CD4-positive, alpha-beta T cell treated with Interleukin-17A for 4 hours (primary cell): ENCODE measurements around the gene EML3.
"Not testable (repeated sequence)": the region's sequence is repeated elsewhere in the genome, so short reads cannot be mapped to it uniquely, and the experiment has no call there.

Experiments used
- DNase-seq: peaks from one replicate; pipeline ENCODE4 v3.0.0-alpha.2; 2020; ENCODE audit warnings: mixed read lengths

Gene EML3

DNA sequence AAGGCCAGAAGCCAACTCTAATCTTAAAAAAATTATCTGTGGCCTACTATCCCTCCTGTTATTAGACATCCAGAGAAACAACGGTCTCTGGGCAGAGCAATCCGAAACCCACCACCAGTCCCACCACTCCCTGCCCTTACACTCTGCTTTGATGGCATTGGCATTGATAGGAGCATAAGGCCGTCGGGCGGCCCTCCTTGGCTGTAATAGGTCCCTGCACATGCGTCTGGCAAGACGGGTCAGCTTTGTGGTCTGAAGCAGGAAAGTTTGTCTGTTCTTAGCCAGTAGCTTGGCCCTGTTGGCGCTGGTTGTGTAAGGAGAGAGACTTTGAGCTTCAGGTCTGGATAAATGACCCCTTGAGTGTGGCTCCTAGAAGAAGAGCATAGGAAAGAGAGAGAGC is 17.5 kb downstream of the EML3 start:
- DNase-seq = no peak

DNA sequence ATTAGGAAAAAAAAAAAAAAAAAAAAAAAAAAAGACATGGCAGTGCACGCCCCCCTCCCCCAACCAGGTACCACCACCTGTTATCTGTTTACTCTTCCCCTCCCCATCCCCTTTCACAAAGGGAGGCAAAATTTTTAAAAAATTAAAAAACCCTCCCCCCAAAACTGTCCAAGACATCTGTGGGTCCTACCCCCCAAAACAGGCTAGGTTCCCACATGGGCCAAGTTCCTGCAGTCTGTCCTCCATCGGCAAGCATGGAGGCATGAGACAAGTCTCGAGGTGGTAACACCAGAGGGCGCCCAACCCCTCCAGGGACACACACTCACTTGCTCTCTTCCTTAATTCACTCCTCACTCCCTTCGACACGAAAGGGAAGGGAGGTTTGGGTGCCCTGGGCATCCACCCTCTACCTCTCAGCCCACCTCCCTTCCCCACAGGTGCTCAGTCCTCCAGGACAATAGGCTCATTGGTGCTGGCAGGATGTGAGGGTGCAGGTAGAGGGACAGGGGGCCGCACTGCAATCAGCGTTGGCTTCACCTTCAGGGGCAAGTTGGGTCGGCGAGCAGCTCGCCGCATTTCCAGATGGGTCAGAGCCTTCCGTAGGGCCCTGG is 19.0 kb downstream of the EML3 start:
- DNase-seq = peak; percentile 87

DNA sequence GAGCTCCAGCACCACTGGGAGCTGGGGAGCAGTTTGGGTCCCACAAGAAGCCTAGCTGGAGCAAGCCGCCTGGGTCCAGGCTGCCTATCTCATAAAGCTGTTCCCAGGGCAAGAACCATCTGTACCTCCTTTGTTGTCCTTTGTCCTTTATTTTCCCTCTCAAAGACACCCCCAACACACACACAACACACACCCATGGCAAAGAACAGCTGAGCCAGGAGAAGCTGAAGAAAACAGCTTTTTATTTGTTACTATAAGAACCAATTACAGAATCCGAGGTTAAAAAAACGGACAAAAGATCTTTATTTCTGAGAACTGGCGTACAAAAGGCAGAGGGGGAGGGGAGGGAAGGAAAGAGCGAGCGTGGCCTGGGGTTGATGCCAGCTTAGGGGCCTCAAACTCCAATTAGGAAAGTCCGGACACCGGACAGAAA is 19.6 kb downstream of the EML3 start:
- no peak for DNase-seq

DNA sequence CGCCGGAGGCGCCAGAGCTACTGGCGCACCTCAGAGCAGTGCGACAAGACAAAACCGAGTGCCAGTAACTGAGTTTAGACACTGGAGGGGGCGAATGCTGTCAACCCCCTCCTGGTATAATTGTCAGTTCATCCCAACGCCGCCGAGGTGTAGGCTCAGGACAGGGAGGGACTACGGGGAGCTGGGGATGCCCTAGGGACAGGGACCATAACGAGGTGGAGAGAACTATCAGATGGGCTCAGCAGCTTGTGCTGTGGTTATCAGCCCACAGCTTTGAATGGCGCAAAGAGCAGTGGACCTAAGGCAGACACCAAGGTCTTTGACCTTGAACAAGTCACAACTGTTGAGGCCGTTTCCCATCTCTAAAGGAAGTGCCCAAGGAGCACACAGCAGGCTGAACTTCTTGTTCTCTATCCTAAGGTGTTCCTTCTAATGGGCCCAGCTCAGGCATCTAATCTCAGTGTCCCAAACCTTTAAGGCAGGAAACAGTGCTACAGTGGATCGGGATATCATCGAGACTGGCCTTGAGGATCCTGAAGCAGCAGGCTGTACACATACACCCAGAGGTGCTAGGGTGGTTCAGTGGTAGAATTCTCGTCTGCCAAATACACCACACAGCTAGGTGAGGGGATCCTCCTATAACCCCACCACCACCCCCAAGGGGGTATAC is 20.3 kb downstream of the EML3 start:
- no peak for DNase-seq

DNA sequence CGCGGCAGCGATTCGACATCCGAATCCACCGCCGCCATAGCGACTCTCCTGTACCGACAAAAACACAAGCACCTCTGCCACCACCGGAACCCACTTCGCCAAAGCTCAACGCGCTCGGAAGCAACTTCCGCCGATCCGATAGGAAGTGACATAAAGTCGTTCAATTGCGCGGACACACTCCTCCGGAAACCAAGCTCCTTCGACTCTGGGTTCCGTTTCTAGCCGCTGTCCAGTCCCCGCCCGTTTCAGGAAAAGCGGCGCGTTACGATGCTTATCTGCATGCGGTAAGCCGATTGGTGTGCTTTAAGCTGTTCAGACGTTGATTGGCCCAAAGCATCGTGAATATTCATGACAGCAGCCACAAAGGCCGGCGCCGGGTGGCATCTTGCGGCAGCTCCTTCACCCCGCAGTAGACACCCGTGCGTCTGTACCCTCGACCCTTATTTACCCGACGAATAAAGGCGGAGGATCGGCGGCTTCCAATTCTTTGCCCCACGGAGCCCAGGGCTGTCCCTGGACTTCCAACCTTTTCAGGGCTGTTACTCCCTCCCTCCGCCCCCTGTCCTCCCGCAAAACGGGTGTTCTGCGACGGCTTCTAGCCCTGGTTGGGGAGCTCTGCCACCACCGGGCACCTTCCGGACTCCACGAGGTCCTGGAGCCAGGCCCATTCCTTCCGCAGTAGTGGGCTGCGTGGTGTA is 21.0 kb downstream of the EML3 start, which contains the start of gene TUT1:
Gene TUT1 (minus strand): TSS at position 76 of the 698 bp plus-strand sequence. CDS start 38 bp downstream, at position 38.
- DNase-seq = peak; percentile 95

DNA sequence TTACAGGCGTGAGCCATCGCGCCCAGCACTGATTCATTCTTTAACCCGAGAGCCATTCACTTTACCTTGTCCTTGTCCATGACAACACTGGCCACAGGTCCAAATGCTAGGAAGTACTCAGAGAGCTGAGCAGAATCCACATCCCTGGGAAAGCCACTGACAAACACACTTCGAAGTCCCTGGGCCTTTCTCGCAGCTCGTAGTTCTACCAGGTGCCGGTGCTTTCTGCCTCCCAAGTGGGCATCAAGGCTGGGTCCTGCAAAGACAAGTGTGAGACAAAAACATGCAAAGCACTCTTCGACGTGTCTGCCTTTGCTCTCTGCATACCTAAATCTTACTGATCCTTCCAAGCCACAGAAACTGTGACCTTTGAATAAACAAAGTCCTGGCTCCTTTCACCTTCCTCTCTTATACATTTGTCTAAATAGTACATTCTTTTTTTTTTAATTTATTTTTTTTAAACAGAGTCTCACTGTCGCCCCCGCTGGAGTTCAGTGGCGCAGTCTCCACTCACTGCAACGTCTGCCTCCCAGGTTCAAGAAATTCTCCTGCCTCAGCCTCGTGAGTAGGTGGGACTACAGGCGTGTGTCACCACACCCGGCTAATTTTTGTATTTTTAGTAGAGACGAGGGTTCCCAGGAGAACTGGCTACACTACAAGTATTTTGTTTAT is 23.5 kb downstream of the EML3 start:
- DNase-seq = no peak

DNA sequence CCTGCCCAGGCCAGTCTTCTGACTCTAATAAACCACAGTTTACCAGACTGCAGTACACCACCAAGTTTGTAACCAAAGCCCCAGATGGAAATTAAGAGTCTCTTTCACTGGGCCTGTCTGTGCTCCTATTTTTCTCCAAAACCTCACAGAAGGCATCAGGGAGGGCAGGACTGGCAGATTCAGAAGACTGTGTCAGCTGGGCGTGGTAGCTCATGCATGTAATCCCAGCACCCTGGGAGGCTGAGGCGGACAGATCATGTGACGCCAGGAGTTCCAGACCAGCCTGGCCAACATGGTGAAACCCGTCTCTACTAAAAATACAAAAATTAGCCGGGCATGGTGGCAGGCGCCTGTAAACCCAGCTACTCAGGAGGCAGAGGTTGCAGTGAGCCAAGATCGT is 27.2 kb downstream of the EML3 start:
- not testable (repeated sequence) for DNase-seq

DNA sequence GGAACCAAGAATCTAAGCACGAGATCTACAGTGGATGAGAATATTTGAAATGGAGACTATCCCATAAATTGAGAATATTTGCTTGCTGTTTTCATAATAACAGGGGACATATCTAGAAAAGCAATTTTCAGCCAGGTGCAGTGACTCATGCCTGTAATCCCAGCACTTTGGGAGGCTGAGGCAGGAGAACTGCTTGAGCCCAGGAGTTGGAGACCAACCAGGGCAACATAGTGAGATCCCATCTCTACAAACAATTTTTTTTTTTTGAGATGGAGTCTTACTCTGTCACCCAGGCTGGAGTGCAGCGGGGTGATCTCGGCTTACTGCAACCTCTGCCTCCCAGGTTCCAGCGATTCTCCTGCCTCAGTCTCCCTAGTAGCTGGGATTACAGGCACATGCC is 30.8 kb downstream of the EML3 start:
- DNase-seq = not testable (repeated sequence)

DNA sequence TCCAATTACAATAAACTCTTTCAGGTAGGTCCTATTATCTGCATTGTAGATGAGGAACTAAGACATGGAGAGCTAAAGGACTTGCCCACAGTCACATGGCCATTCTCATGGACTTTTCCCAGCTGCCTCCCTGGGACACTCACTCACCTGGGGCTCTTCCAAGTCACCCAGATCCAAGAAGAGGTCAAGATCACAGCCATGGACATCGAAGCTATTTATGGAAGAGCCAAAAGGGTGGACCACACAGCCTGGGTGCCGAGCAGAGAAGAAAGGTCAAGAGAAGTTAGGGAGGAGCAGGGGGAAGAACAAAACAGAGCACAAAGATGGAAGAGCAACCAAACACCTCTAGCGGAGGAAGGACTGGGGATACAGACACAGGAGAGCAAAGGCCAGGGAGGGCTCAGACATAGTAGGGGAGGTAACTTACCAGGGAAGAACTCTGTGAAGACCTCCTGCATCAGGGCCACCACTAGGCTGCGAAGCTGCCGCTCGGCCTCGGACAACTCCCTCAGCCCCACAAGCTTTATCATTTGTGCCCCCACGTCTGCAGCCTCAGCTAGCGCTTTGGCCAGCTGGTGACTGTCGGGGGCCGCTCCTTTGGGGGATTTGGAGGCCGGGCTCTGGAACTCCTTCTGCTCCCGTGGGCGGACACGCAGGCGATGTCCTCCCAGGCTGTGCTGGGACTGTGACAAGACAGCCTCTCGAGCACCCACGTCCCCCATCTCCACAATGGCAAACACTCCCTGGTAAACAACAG is 31.4 kb downstream of the EML3 start:
- no peak for DNase-seq

DNA sequence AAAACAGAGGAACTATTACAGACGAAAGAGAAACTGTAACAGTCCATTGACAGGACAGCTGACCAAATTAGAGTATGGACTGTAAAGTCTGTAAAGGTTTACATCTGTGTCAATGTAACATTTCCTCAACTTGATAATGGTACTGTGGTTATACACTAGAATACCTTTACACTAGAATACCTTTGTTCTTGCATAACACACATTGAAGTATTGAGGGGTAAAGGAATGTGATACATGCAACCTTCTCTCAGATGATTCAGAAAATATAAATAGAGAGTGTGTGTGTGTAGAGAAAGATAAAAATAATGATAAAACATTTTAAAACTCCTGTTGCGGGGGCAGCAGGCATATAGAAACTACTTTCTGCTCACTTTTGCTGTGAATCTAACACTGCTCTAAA is 33.3 kb downstream of the EML3 start:
- no peak for DNase-seq

DNA sequence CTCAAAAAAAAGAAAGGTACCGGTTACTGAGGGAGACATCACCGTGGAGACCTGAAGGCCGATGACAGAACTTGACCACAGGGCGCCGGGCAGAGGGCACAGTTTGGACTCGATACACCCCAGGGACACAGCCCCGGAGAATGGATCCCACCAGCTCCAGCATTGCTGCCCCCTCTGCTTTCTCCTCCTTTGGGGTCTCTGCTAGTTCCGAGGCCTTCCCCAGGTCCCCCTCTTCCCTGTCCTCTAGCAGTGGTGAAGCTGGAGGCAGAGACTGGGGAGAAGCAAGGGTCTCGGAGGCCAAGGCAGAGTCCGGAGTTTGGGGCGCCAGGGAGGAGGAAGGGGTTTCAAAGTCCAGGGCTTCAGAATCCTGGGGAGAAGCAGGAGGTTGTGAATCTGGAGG is 34.0 kb downstream of the EML3 start:
- no peak for DNase-seq

DNA sequence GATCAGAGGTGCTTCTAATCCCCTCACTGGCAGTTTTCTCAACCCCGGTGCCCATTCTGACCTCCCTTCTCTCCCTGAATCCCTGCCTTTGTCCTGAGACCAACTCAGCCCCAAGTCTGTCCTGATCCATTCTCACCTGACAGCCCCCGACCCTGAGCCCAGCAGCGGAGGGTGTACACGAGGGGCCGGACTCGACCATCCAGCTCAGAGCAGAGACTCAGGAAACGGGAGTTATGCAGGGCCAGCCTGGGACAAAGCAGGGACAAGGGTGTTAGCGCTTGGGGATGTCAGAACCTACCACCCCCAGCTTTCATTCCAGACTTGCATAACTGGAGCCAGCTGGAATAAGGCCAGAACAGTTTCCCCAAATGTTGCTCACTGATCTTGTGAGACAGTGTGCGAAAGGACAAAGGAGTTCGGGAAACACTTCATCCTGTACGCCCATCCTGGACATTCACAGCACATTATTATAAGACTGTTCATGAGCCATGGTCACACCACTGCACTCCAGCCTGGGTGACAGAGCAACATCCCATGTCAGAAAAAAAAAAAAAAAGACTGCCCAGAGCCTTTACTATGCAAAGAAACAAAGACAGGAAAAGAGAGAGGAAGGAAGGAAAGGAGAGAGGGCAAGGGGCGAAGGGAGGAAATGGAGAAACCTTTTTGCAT is 35.4 kb downstream of the EML3 start:
- no peak for DNase-seq

DNA sequence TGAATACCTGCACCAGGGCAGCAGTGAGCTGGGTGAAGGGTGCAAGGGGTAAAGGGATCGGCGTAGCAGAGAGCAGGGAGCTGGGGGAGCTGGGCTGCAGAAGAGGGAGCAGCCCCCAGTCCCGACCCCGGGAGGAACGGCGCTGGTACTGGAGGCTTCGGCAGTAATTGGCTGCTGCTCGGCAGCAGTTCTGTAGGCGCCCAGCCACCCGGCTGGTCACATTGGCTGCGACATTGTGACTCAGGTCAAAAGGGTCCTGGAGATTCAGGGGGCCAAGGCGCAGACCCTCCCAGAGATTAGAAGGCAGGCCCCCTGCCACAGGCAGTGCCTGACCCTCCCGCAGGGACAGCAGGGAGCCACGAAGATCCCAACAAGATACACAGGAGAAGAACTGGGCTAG is 36.7 kb downstream of the EML3 start:
- no peak for DNase-seq

DNA sequence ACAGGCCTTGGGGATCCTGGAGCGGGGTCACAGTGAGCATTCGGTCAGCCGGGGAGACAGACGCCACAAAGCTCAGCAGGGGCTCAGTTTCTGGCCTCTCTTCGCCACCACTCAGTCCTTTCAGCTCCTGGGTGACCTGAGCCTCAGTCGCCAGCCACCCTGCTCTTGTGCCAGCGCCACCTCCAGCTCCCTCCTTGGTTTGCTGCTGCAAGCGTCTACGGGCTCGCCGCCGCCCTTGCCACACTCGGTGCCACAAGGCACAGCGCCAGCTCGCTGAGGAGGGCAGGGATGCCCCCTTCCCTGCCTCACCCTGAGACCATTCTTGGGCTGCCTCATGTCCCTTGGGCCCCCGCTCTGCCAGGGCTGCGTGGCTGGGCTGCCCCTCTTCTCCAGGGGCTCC is 37.4 kb downstream of the EML3 start:
- no peak for DNase-seq

DNA sequence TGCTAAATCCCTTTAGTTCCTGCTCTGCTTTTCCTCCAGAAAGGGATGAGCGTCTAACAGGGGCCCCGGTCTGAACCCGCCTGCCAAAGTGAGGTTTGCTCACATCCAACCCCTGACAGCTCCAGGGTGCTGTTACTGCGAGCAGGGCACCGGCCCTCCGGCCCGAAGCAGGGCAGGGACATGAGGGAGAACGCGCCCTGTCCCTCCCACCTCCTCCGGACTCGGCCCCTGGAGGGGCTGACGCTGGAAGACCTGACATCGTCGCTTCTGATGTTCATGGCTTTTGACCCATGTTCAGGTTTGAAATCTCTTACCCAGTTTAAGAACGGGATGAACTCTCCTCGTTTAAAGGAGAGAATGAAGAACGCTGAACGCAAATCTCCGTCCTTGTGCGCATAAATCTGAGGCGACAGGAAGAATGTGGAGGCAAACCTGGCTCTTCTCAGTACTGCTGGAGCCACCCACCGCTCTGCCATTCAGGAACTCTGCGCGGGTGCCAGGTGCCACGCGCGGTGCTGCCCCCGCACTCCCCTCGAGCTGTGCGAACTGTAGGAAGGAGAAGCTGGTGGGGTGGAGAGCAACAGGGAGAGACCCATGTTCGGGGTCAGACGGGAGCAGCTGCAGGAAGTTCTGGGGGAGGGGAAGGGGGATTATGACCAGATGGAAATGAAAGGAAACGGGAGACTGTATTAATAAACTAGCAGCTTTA is 38.1 kb downstream of the EML3 start:
- DNase-seq = no peak

DNA sequence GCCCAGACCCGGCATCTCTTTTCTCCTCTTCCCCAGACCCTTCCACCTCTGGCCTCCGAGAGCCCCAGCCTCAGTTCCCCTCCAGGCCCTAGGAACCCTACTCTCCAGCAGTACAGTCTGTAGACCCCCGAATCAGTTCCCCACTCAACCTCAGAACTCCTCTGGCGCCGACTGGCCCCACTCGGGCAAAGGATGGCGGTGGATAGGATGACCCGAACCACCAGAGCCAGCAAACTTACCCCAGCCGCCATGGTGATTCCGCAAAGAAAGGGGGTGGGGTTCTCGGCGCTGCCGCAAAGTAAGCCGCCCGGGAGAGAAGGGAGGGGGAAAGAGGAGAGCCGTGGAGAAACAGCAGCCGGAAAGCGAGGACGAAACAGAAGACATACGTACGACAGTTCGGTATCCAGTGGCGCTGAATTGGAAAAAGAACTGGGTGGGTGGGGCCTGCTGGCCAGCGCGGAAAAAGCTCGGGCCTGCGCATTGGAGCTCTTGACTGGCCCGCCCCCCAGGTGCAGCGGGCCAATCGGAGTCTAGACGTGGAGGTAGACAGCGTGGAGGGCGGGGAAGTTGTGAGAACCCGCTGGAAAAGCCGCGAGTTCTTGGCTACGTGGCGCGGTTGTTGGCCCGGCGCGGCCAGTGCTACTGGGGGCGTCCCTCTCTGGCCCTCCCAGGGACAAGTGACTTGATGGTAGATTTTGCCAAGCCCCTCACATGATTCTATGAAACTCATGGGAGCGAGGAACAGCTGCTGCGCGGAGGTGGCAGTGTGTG is 38.8 kb downstream of the EML3 start, which contains the start of gene EEF1G:
Gene EEF1G (minus strand): TSS at position 300 of the 771 bp plus-strand sequence. CDS start 49 bp downstream, at position 251.
- DNase-seq = peak; percentile 98

DNA sequence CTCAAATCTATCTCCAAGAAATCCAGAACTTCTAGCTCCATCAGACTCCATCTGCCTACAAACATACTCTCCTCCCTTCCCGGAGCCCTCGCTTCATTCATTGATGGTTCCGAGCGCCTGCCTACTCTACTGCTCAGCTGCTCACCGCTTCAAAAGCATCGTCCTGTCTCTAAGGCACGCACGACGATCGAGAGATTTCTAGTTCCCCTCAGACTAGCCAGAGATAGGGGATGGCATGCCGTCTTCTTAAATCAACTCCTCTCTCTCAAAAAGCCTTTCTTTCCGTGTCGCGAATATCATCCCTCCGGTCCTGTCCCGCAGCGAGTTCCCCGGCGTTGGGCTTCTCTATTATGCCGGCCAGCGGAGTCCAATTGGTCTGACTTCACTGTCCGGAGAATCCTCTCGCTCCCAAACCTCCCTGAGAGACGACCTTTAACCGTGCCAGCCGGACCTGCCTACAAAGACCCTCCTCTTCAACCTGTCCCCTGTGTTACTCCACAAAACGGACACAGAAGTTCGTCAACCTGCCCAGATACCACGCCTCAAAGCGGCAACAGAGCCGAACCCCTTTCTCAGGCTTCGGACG is 39.5 kb downstream of the EML3 start:
- DNase-seq = no peak

DNA sequence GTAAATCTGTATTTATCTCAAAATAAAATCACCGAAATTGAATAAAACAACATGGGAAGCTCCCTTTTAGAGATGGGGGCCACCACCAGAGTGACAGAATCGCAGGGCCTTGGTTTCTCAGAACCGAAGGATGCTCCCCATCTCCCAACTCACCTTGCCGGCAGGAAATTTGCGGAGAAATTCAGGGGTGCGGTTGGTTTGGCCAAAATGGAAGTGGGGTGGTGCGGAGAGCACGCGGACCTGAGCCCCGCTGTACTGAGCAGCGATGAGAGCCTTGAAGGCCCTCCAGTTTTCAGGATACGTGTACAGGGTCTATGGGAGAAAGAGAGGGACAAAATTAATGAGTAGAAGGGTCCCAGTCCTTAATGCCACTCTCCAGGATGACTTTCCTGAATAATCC is 40.1 kb downstream of the EML3 start:
- no peak for DNase-seq

DNA sequence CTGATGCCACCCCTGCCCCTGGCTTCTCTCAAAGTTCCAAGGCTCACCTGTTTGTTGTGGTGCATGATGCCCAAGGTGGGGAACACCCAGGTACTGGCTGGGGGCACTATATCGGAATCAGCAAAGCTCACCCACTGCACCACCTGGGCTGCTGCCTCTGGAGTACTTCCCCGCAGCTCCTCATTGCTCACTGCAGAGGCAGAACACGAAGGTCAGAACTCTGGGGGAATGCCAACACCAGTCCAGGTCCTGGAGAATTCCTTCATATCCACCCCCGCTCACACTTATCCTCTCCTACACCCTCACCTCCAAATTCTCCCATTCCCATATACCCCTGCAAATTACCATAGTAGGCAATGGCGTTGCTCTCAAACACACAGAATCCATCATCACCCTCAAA is 41.1 kb downstream of the EML3 start:
- not testable (repeated sequence) for DNase-seq

DNA sequence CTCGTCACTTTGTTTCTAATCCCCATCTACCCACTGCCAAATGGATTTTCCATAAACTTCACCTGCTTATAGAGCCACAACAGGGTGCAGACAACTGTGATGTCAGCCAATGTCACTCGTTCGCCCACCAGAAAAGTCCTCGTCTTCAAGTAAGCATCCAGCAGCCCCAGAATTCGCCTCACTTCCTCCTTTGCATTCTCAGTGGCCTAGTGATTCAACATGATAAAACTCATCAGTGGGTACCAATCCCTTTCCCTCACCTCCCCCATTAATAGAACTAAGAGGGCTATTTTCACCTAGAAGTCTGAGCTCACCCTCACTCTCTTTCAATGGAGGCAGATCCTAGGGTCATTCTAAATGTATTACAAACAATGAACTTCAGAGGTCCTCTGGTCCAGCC is 41.7 kb downstream of the EML3 start:
- not testable (repeated sequence) for DNase-seq
